ENCODE data around the gene SLC6A9.

Gene SLC6A9

DNA sequence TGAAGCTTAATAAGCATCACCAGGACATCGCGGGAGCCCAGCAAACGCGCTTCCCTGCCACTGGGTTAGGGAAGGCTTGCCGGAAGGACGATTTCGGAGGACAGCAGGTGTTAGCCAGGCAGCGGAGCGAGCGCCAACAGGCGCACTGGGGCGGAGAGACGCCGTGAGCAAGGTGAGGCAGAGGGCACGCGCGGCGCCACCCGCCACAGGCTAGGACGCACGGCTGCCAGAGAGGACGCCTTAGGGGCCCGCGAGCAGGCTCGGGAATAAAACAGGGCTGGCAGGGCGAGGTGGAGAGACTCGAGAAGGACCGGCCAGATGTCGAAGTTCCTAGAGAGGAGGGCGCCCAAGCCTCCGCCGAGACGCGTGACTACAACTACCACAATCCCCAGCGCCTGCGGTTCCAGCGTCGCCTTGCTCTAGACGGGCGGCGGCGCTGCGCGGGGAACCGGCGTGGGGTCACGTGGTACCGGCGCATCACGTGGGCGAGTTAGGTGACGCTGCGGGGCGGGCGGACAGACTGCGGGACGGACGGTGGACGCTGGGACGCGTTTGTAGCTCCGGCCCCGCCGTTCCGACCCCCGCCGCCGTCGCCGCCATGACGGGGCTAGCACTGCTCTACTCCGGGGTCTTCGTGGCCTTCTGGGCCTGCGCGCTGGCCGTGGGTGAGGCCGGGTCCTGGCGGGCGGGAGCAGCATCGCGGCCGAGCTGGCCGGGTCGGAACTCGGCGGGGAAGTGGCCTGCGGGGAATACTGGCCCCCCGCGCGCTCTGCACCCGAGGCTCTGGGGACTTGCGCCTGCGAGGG lies 56.6 kb downstream of the SLC6A9 start, which contains the start of gene ATP6V0B:
Gene ATP6V0B (plus strand): TSS at position 518 of the 806 bp plus-strand sequence. CDS start 81 bp downstream, at position 599.
- TF ChIP-seq, protein P1, sequence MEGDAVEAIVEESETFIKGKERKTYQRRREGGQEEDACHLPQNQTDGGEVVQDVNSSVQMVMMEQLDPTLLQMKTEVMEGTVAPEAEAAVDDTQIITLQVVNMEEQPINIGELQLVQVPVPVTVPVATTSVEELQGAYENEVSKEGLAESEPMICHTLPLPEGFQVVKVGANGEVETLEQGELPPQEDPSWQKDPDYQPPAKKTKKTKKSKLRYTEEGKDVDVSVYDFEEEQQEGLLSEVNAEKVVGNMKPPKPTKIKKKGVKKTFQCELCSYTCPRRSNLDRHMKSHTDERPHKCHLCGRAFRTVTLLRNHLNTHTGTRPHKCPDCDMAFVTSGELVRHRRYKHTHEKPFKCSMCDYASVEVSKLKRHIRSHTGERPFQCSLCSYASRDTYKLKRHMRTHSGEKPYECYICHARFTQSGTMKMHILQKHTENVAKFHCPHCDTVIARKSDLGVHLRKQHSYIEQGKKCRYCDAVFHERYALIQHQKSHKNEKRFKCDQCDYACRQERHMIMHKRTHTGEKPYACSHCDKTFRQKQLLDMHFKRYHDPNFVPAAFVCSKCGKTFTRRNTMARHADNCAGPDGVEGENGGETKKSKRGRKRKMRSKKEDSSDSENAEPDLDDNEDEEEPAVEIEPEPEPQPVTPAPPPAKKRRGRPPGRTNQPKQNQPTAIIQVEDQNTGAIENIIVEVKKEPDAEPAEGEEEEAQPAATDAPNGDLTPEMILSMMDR (IDR thresholded peaks at IDR 0.05) = no peak

DNA sequence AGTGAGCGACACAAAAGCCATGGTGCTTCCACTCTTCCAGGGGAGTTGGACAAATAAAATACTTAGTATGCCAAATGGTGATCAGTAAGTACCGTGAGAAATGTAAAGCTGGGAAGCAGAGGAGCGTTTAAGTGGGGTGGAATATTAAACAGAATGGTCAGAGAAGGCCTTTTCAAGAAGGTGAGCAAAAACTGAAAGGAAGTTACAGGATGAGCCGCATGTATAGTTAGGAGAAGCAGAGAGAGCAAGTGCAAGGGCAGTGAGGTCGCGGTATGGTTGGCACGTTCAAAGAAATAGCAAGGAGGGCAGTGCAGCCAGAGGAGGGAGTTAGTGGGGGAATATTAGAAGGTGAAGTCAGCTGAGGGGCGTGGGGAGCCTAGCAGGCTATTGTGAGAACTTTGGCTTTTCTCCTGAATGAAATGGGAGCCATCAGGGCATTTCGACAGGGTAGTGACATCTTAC lies 57.2 kb downstream of the SLC6A9 start:
- TF ChIP-seq, protein P1 (IDR thresholded peaks at IDR 0.05) = no peak

DNA sequence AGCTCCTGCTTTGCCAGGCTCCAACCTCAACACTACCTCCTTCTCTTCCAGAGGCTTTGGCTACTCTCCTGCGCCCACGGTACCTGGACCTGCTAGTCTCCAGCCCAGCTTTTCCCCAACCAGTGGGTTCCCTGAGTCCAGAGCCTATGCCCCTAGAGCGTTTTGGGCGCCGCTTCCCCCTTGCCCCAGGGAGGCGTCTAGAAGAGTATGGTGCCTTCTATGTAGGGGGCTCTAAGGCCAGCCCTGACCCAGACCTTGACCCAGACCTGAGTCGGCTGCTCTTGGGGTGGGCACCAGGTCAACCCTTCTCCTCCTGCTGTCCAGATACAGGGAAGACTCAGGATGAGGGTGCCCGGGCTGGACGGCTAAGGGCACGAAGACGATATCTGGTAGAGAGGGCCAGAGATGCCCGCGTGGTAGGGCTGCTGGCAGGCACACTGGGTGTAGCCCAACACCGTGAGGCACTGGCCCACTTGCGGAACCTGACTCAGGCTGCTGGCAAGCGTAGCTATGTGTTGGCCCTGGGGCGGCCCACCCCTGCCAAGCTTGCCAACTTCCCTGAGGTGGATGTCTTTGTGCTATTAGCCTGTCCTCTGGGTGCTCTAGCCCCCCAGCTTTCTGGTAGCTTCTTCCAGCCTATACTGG lies 59.8 kb downstream of the SLC6A9 start:
- TF ChIP-seq, protein P1 (IDR thresholded peaks at IDR 0.05) = no peak

DNA sequence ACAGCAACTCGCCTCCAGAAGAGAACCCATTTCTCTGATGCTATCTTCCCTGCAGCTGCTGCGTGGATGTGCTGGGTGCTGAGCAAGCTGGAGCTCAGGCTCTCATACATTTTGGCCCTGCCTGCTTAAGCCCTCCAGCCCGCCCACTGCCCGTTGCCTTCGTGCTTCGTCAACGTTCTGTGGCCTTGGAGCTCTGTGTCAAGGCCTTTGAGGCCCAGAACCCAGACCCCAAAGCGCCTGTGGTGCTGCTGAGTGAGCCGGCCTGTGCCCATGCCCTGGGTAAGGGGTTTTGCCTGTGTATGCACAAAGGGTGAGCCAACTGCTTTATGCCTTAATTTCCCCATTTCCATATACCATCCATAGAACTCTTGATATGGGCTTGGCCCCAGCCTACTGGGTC lies 60.4 kb downstream of the SLC6A9 start:
- TF ChIP-seq, protein P1 (IDR thresholded peaks at IDR 0.05) = no peak

DNA sequence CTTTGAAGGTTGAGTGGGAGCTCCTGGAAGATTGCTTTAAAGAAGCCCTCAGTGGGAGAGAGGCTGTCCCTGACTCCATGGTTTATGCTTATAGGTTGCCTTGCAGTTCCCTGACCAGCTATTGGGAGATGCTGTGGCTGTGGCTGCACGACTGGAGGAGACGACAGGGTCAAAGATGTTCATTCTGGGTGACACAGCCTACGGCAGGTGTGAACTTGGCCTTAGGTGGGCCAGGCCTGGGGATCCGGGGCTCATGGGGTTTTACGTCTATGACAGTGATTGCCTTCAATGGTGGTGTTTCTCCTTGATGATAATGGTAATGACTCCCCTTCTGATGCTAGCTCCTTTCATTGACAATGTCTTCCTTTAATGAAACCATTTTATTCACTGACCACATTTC lies 60.8 kb downstream of the SLC6A9 start:
- TF ChIP-seq, protein P1 (IDR thresholded peaks at IDR 0.05) = no peak

DNA sequence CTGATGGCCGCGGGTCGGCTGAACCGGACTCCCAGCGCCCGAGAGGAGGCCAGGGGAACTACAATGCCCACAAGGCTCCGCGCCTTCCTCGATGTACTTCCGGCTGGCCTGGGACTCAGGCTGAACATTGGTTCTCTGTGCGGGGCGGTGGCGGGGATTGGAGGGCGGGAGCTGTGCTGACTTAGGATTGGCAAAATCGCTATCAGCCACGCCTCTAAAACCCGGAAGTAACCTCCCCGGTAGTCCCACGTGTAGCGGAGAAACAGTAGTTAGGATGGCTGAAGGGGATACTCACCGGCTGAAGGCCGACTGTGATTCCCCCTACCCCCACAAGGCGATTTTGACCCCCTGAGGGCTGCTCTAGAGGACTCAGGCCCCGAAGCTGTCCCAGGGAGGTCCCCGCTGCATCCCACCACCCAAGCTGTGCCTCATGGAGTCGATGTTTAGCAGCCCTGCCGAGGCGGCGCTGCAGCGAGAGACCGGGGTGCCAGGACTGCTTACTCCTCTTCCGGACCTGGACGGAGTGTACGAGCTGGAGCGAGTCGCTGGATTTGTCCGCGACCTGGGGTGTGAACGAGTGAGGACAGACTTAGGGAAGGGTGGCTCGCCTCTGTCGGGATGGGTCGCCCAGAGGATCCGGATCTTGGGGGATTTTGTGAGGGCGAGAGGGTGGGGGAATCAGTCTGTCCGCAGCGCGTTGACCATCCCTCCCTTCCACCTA lies 61.4 kb downstream of the SLC6A9 start, which contains the start of gene DPH2:
Gene DPH2 (plus strand): TSS at position 265 of the 721 bp plus-strand sequence. CDS start 166 bp downstream, at position 431.
- TF ChIP-seq, protein P1 (IDR thresholded peaks at IDR 0.05) = no peak; the same call in 1 of the 2 replicates

DNA sequence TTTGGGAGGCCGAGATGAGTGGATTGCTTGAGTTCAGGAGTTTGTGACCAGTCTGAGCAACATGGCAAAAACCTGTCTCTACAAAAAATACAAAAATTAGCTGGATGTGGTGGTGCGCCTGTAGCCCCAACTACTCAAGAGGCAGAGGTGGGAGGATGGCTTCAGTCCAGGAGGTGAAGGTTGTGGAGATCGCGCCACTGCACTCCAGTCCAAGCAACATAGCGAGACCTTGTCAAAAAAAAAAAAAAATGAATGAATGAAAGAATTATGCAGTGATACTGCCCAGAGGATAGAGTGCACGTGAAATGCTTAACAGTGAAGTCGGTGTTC lies 61.9 kb downstream of the SLC6A9 start:
- TF ChIP-seq, protein P1 (IDR thresholded peaks at IDR 0.05) = no peak
